Keratinocyte (primary cell): ENCODE data around the gene FRAT2.
A peak's percentile ranks its signal among the peaks of the same experiment; 100 is the strongest.

Experiments used
- CTCF ChIP-seq, 3 experiments: IDR thresholded peaks in 1 of 3; conservative IDR thresholded peaks in 1 of 3; optimal IDR thresholded peaks in 1 of 3; 2 replicates in 2 of 3; 3 replicates in 1 of 3; pipeline versions ENCODE3 to v1.5.1; 2011; ENCODE audit warnings: low read length in 3 of 3, mild to moderate bottlenecking in 3 of 3, moderate library complexity in 2 of 3, control low read depth in 1 of 3, inconsistent platforms in 1 of 3; ENCODE audit not compliant: insufficient read depth in 2 of 3; ENCODE audit errors: extremely low read depth in 1 of 3
- EZH2 ChIP-seq: IDR thresholded peaks from one replicate; pipeline ENCODE4 v1.6.1; 2012; ENCODE audit warnings: inconsistent platforms, mild to moderate bottlenecking, low read length, moderate library complexity

- TF ChIP-seq CTCF (optimal IDR thresholded peaks at IDR 0.05 in 1 of 3, IDR thresholded peaks at IDR 0.05 in 1 of 3, conservative IDR thresholded peaks at IDR 0.05 in 1 of 3; ENCODE audit: extremely low read depth in 1 of 3, insufficient read depth in 2 of 3, low read length in 3 of 3) (peak; percentile 28 to 57 (median 44)), EZH2 (no peak)
Observed at GRCh38 chr10:97332591-97333350, 1.8 kb downstream of the FRAT2 start.
